ENCODE results near the gene NID1. TPM values are rescaled to one million over a fixed set of nuclear protein-coding genes. Genes with fewer than 3 reads are reported as not detected.

Gene NID1
- total RNA-seq, 2 donors from 2014 or later: 95.1 to 112 TPM

- TF ChIP-seq CTCF (IDR thresholded peaks at IDR 0.05): no peak
- no peak for DNase-seq (ENCODE audit: low spot score)
- Histone ChIP-seq H3K36me3 (no peaks in the 10 kb centered on the region), H3K27me3 (no peaks in the 10 kb centered on the region), H3K9me3 (no peaks in the 10 kb centered on the region), H3K27ac (peak overlapping the region in 1 of 2 donors; percentile 34), H3K4me3 (no peak overlapping the region), H3K4me1 (peaks cover 0 to 18% of the 10 kb centered on the region in 2 donors)
Observed at GRCh38 chr1:235938709-235939479, 126.0 kb downstream of the NID1 start.

DNA sequence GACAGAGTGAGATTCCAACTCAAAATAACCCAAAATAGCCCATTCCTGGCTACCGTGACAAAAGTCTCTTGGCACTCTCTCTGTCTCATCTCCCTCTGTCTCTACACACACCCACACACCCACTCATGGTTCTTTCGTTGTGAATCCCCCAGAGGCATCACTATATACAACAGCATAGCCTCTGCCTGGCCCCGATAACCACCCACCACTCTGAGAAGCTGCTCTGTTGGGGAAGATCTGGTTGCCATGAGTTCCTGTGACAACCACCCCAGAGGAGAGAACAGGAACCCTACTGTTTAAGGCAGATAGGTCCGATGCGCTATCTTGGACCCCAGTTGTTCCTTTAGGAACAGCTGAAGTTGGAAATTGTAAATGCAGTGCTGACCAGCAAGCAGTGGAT, 127.8 kb downstream of the NID1 start:
- Histone ChIP-seq H3K9me3 (no peaks in the 10 kb centered on the region), H3K36me3 (no peaks in the 10 kb centered on the region), H3K4me3 (no peak overlapping the region), H3K27me3 (no peaks in the 10 kb centered on the region), H3K4me1 (peaks cover 0 to 18% of the 10 kb centered on the region in 2 donors), H3K27ac (no peak overlapping the region)
- DNase-seq (ENCODE audit: low spot score): no peak
- no peak for TF ChIP-seq CTCF (IDR thresholded peaks at IDR 0.05)

GRCh38 chr1:235935235-235936225, 129.4 kb downstream of the NID1 start:
- Histone ChIP-seq H3K9me3 (no peaks in the 10 kb centered on the region), H3K27me3 (no peaks in the 10 kb centered on the region), H3K27ac (no peak overlapping the region), H3K36me3 (no peaks in the 10 kb centered on the region), H3K4me3 (no peak overlapping the region), H3K4me1 (peaks cover 0 to 18% of the 10 kb centered on the region in 2 donors)
- no peak for TF ChIP-seq CTCF (IDR thresholded peaks at IDR 0.05)
- DNase-seq (ENCODE audit: low spot score): no peak

DNA sequence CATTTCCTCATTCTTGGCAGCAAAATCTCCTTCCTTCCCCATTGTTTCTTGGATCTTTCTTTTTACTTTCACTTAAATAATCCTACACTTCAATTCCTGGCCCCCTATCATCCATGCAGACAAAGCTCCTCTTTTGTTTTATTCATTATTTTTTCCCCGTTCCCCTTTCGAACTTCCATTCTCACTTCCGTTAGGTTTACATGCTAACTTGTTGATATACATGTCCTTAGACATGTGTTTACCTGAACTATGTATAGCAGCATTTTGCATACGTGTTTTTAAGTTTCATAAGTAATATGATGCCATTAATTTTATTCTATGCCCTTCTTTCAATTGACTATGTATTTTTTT, 131.1 kb downstream of the NID1 start:
- TF ChIP-seq CTCF (IDR thresholded peaks at IDR 0.05): no peak

DNA sequence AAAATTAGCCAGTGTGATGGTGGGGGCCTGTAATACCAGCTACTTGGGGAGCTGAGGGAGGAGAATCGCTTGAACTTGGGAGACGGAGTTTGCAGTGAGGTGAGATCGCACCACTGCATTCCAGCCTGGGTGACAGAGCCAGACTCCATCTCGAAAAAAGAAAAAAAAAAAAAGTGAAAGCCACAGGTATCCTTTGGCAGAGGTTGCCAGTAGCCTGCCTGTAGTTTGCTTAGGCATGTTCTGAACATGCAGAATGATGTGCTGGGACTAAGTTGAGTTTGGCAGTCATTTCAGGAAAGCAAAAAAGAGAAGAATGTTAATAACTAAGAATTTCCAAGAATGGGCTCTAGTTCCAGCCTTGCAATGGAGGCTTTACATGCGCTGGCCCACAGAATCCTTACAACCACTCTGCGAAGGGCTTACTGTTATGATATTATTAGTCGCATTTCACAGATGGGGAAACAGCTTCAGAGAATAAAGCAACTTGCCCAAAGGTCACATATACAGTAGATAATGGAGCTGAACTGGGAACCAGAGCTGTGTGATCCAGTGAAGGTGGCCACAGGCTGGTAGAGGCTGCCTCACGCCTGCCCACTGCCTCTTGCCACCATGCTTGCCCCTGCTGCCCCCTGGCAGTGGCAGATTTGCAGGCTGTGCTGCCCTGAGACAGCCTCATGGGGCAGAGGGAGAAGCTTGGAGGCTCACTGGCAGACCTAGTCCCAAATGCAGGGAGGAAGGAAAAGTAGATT, 131.7 kb downstream of the NID1 start:
- Histone ChIP-seq H3K27ac (no peak overlapping the region), H3K9me3 (no peaks in the 10 kb centered on the region), H3K36me3 (no peaks in the 10 kb centered on the region), H3K4me1 (peaks cover 0 to 4% of the 10 kb centered on the region in 2 donors), H3K27me3 (no peaks in the 10 kb centered on the region), H3K4me3 (no peak overlapping the region)
- TF ChIP-seq CTCF (IDR thresholded peaks at IDR 0.05): no peak
- no peak for DNase-seq (ENCODE audit: low spot score)

More for the DNA sequence above, 131.1 kb downstream of the NID1 start:
- no peak overlapping the region for H3K27ac ChIP-seq
- DNase-seq (ENCODE audit: low spot score): no peak
- no peak overlapping the region for H3K4me3 ChIP-seq
- no peaks in the 10 kb centered on the region for H3K36me3 ChIP-seq
- H3K4me1 ChIP-seq: peaks cover 0 to 7% of the 10 kb centered on the region in 2 donors
- H3K27me3 ChIP-seq: no peaks in the 10 kb centered on the region
- H3K9me3 ChIP-seq: no peaks in the 10 kb centered on the region

All from right atrium auricular region (tissue), 2 donors.